Nephron (organoid): ENCODE measurements around the gene CENPP.

Experiments
- H3K27ac Mint-ChIP-seq, 3 experiments: 2 replicates each; pipeline ENCODE4 v1.8.0; 2020; ENCODE audit warnings: mixed read lengths in 3 of 3, mild to moderate bottlenecking in 2 of 3, moderate library complexity in 1 of 3
- H3K27me3 Mint-ChIP-seq: 2 replicates; pipeline ENCODE4 v1.8.0; 2021; ENCODE audit warnings: low read depth, mild to moderate bottlenecking, moderate library complexity, mixed read lengths
- H3K36me3 Mint-ChIP-seq: 2 replicates; pipeline ENCODE4 v1.8.0; 2020; ENCODE audit warnings: low read depth, mixed read lengths
- H3K4me1 Mint-ChIP-seq: 2 replicates; pipeline ENCODE4 v1.8.0; 2020; ENCODE audit warnings: mixed read lengths
- H3K4me3 Mint-ChIP-seq, 3 experiments: 2 replicates each; pipeline ENCODE4 v1.8.0; 2020; ENCODE audit warnings: mild to moderate bottlenecking in 3 of 3, mixed read lengths in 3 of 3, moderate library complexity in 2 of 3
- H3K9me3 Mint-ChIP-seq: 2 replicates; pipeline ENCODE4 v1.8.0; 2020; ENCODE audit warnings: mixed read lengths
- TF ChIP-seq, protein P1 (sequence below), 3 experiments: fragments of 200-600 bp; sonication (generic); IDR thresholded peaks; one replicate each; pipeline ENCODE4 v1.5.0; 2021; ENCODE audit warnings: antibody characterized with exemption in 3 of 3; ENCODE audit not compliant: unreplicated experiment in 3 of 3

CENPP gene

DNA sequence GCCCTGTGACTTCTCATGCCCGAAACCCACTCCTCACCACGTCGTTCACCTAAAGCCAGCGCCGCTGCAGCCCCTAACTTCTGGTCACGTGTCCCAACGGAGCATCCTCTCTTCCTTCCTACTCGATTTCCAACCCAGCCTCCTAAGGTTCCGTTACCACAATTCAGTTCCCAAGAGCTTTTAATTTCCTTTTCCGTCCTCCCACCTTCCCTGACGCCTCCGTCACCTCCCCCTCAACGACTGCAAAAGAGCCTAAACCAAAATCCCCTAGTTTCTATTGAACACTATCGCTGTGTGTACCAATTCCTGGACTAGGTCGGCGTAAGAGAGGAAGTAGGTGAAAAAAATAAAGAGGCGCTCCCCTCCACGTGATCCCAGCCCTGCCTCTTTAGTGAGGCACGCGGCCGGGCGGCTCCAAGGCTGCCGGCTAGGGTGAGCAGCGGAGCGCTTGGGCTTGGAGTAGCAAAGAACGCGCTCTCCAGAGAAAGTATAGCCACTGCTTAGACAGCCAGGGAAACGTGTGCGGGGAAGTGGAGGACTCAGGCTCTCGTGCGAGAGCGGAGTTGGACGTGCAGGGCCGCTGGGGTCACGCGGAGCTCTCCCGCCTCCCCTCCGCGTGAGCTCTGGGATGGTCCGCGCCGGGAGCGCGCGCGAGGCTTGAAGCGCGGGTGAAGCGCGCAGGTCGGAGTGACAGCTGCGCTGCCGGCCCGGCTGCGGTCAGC lies at the start of gene CENPP, which contains the start of gene NOL8:
Gene CENPP (plus strand): TSS at position 685 of the 722 bp plus-strand sequence.
Gene NOL8 (minus strand): TSS at position 82 of the 722 bp plus-strand sequence. CDS start 1,189 bp downstream, outside the sequence.
- Mint-ChIP-seq H3K4me1 (peaks cover 36% of the 10 kb centered on the region), H3K4me3 (peak within 1 kb of the TSS; percentile 93 to 98 (median 95)), H3K9me3 (no peaks in the 10 kb centered on the region), H3K27ac (peak within 1 kb of the TSS; percentile 97 to 98 (median 97)), H3K36me3 (peaks cover 10% of the 10 kb centered on the region), H3K27me3 (no peaks in the 10 kb centered on the region)
- TF ChIP-seq, protein P1, sequence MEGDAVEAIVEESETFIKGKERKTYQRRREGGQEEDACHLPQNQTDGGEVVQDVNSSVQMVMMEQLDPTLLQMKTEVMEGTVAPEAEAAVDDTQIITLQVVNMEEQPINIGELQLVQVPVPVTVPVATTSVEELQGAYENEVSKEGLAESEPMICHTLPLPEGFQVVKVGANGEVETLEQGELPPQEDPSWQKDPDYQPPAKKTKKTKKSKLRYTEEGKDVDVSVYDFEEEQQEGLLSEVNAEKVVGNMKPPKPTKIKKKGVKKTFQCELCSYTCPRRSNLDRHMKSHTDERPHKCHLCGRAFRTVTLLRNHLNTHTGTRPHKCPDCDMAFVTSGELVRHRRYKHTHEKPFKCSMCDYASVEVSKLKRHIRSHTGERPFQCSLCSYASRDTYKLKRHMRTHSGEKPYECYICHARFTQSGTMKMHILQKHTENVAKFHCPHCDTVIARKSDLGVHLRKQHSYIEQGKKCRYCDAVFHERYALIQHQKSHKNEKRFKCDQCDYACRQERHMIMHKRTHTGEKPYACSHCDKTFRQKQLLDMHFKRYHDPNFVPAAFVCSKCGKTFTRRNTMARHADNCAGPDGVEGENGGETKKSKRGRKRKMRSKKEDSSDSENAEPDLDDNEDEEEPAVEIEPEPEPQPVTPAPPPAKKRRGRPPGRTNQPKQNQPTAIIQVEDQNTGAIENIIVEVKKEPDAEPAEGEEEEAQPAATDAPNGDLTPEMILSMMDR (IDR thresholded peaks at IDR 0.05; ENCODE audit: unreplicated experiment in 3 of 3): no peak

DNA sequence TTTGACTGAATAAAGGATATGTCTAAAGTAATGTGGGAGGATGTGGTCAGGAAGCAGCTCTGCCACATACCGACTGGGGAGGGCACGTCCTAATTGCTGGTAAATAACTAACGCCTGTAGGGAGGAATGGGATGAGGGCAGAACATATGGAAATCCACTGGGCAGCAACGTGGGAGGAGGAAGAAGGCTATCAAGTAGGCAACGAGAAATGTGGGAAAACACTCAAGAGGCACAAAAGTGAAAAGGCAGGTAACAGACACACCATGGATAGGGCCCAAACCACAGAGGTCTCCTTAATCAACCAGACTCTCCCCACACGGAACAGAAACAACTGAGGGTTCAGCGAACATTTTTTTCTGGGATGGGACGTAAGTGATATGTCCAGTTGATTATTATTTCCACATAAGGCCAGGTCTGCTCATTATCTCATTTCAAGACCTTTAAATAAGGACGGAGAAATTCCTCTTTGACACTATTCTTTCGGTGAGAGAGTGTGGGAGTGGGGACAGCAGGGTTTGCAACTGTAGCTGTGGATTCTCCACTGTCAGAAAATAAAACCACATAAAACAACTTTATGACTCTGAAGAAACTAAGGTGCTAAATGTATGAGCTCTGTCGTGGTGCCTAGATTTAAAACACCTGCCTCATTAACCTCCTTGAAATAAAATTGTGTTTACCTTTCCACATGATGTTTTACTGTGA lies 49.3 kb upstream of the CENPP start:
- H3K36me3 Mint-ChIP-seq: peaks cover 75% of the 10 kb centered on the region

DNA sequence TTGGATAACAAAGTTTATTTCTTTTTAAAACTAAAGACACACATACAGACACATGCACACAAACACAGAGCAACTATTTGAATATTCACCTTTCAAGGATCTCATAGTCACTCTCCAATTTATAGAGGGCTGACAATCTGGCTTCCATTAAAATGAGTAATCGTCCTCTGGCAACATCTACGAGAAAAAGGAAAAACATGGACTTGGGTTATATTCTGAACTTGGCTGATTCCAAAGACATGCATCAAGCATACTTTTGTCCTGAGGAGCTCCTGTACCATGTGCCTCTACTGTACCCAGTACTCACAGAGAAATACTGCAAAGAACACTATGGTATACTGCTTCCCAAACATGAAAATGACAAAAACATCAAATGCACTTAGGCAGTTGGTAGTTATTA lies 47.6 kb upstream of the CENPP start:
- Mint-ChIP-seq H3K9me3 (no peaks in the 10 kb centered on the region), H3K36me3 (peaks cover 71% of the 10 kb centered on the region), H3K27me3 (no peaks in the 10 kb centered on the region), H3K4me1 (no peaks in the 10 kb centered on the region), H3K27ac (peak overlapping the region in 1 of 3 experiments; percentile 97), H3K4me3 (no peak overlapping the region)
- TF ChIP-seq, protein P1 (IDR thresholded peaks at IDR 0.05; ENCODE audit: unreplicated experiment in 3 of 3): no peak

More for the DNA sequence above, 49.3 kb upstream of the CENPP start:
- Mint-ChIP-seq H3K4me1 (no peaks in the 10 kb centered on the region), H3K27me3 (no peaks in the 10 kb centered on the region), H3K9me3 (no peaks in the 10 kb centered on the region), H3K27ac (peak overlapping the region; percentile 76 to 97 (median 90)), H3K4me3 (peak overlapping the region in 2 of 3 experiments; percentile 25 to 31)
- TF ChIP-seq, protein P1 (IDR thresholded peaks at IDR 0.05; ENCODE audit: unreplicated experiment in 3 of 3): no peak

DNA sequence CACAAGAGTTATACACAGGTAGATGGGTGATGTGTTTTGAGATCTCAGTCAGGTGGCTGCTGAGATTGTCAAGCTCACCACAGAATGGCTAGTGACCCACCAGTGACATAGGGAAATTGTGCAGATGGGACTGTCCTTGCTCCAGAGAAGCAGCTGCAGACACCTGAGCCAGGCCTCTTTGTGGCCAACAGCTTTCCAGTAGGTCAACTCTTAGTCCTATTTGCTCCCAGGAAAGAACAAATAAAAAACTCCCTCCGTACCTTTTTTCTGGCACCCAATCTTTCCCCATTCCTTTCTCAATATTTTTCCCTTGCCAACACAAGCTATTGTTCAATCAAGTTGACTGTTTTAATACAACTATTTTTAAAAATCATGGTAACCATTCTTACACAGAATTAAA lies 46.5 kb upstream of the CENPP start:
- Mint-ChIP-seq H3K4me1 (no peaks in the 10 kb centered on the region), H3K9me3 (no peaks in the 10 kb centered on the region), H3K27ac (peak overlapping the region in 1 of 3 experiments; percentile 22), H3K36me3 (peaks cover 64% of the 10 kb centered on the region), H3K4me3 (no peak overlapping the region), H3K27me3 (no peaks in the 10 kb centered on the region)
- TF ChIP-seq, protein P1 (IDR thresholded peaks at IDR 0.05; ENCODE audit: unreplicated experiment in 3 of 3): no peak

DNA sequence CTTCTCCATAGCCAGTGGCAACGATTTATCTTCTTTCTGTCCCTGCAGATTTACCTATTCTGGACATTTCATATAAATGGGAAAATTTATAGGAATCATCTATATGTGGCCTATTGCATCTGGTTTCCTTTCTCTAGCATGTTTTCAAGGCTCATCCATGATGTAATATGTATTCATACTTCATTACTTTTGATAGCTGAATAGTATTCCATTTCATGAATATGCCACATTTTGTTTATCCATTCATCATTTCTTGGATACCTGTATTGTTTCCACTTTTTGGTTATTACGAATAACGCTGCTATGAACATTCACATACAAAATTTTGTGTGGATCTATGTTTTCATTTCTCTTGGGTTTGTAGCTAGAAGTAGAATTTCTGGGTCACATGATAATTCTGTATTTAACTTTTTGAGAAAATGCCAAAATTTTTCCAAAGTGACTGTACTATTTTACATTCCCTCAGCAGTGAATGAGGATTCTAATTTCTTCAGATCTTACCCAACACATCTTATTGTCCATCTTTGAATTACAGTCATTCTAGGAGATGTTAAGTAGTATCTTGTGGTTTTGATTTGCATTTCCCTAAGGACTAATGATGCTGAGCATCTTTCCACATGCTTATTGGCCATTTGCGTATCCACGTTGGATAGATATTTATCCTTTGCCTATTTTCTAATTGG lies 35.9 kb upstream of the CENPP start:
- Mint-ChIP-seq H3K4me3 (no peak overlapping the region), H3K27ac (no peak overlapping the region), H3K27me3 (no peaks in the 10 kb centered on the region), H3K9me3 (no peaks in the 10 kb centered on the region), H3K36me3 (peaks cover 48% of the 10 kb centered on the region), H3K4me1 (peaks cover 30% of the 10 kb centered on the region)
- TF ChIP-seq, protein P1 (IDR thresholded peaks at IDR 0.05; ENCODE audit: unreplicated experiment in 3 of 3): no peak
